ENCODE results near the gene OSBP2. TPM values are rescaled to one million over a fixed set of nuclear protein-coding genes. Genes with fewer than 3 reads are reported as not detected.

The OSBP2 gene
- total RNA-seq, 1 donor from 2014 or later = 0.35 TPM

DNA sequence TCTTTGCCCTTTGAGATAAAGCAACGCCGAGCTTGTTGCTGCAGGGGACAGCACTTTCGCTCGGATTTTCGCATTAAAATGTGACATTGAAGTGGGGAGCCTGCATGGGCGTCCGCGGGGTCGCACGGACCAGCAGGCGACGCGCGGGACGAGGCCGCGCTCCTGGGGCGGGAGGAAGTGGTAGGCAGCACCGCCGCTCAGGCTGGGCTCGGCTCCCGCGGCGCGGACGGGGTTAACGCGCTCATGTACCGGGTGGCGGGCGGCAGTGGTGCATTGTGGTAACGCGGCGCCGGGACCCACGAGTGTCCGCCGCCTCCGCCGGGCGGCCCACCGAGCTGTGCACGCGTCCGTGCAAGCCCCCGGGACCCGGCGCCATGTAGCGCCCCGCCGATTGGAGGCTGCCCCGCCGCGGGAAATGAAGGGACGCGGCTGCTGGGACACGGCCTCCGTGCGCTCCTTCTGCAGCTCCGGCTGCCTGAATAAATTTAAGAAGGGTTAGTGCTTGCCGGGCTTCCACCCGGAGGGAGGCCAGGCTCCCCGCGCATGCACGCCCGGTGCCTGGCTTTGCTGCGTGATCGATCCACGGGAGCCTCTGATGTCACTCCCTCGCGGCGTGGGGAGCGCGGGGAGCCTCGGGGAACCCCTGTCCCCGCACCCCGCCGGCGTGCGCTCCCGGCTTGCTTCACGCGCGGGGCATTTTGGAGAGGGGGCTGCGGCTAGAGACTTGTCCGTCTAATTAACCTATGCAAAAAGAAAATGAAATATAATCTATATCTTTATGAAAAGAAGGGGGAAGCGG, 127.7 kb downstream of the OSBP2 start:
- H3K36me3 Mint-ChIP-seq (ENCODE audit: low read depth) = no peaks in the 10 kb centered on the region
- ATAC-seq (ENCODE audit: low read depth) = no peak
- DNase-seq = no peak
- H3K9me3 Mint-ChIP-seq = no peaks in the 10 kb centered on the region
- ChIA-PET POLR2A (no interaction called here), CTCF (no interaction called here)
- intact Hi-C loops (cut with micrococcal nuclease) = no loop called here
- no peak for TF ChIP-seq CTCF (IDR thresholded peaks at IDR 0.05)
- H3K27me3 Mint-ChIP-seq = peaks cover 43% of the 10 kb centered on the region
- H3K4me3 Mint-ChIP-seq = no peak overlapping the region
- no peaks in the 10 kb centered on the region for H3K4me1 Mint-ChIP-seq
- no peak overlapping the region for H3K27ac Mint-ChIP-seq

DNA sequence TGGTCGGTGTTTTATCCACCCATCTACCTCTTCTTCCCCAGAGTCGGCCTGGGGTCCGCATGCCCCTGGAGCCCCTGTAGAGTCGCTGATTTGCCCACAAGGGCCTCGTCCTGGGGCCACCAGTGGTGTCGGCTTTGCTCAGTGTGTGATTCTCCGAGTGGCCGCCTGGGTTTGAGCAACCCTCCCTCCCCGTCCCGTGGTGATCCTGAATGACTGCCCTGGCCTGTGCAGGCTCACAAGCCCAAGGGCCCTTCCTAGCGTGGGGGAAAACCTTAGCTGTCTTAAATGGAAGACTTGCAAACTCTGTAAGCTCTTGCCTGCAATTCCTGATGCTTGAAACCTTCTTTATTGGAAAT, 128.3 kb downstream of the OSBP2 start:
- Mint-ChIP-seq H3K36me3 (ENCODE audit: low read depth) (no peaks in the 10 kb centered on the region), H3K27ac (no peak overlapping the region), H3K4me1 (no peaks in the 10 kb centered on the region), H3K27me3 (peaks cover 43% of the 10 kb centered on the region), H3K9me3 (no peaks in the 10 kb centered on the region), H3K4me3 (no peak overlapping the region)
- intact Hi-C loops (cut with micrococcal nuclease) = no loop called here
- no peak for ATAC-seq (ENCODE audit: low read depth)
- CTCF ChIA-PET = no interaction called here
- POLR2A ChIA-PET = no interaction called here
- DNase-seq = no peak
- no peak for TF ChIP-seq CTCF (IDR thresholded peaks at IDR 0.05)

DNA sequence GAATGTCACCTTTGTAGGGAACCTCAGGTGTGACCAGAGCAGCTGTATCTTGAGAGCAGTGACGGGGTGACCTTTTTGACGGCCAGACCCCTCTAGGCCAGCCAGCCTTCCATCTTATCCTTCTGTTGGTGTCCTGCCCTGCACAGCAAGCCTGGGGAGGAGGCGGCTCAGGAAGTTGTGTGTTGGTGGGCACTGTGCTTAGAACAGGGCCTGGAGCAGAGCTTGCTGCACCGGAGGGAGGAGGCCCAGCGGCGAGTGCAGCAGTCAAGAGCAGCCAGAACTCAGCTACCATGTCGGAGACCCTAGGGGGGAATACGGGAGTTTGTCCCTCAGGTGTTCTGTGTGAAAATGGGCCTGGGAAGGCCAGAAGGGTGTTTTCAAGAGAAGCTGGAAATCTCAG, 129.4 kb downstream of the OSBP2 start:
- intact Hi-C loops (cut with micrococcal nuclease) = no loop called here
- Mint-ChIP-seq H3K36me3 (ENCODE audit: low read depth) (no peaks in the 10 kb centered on the region), H3K4me3 (no peak overlapping the region), H3K27ac (no peak overlapping the region), H3K4me1 (no peaks in the 10 kb centered on the region), H3K27me3 (peaks cover 43% of the 10 kb centered on the region), H3K9me3 (no peaks in the 10 kb centered on the region)
- DNase-seq (no peak), ATAC-seq (ENCODE audit: low read depth) (no peak)
- TF ChIP-seq CTCF (IDR thresholded peaks at IDR 0.05) = no peak
- POLR2A ChIA-PET = no interaction called here
- CTCF ChIA-PET = no interaction called here

DNA sequence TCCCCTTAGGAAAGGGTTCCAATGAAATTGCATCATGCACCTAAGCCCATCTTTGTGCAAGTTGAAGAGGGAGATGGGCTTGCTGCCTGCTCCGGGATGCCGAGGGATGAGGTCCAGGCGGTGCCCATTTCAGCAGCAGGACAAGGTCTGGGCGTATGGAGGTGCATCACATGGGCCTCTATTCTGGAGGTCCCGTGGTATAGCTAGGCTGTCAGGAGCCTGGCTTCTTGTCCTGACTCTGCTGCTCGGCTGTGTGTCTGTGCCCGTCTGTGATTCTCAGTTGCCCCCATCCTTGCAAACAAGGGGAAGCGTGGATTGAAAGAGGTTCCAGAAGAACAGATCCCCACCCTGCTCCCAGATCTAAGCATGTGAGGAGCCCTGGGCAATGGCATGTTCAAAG, 130.0 kb downstream of the OSBP2 start:
- TF ChIP-seq CTCF (IDR thresholded peaks at IDR 0.05) = no peak
- DNase-seq (no peak), ATAC-seq (ENCODE audit: low read depth) (no peak)
- no peak overlapping the region for H3K4me3 Mint-ChIP-seq
- no peaks in the 10 kb centered on the region for H3K9me3 Mint-ChIP-seq
- intact Hi-C loops (cut with micrococcal nuclease) = no loop called here
- no peaks in the 10 kb centered on the region for H3K4me1 Mint-ChIP-seq
- CTCF ChIA-PET = no interaction called here
- no peak overlapping the region for H3K27ac Mint-ChIP-seq
- POLR2A ChIA-PET = no interaction called here
- peaks cover 43% of the 10 kb centered on the region for H3K27me3 Mint-ChIP-seq
- no peaks in the 10 kb centered on the region for H3K36me3 Mint-ChIP-seq (ENCODE audit: low read depth)

- H3K9me3 Mint-ChIP-seq = no peaks in the 10 kb centered on the region
- CTCF ChIA-PET = no interaction called here
These were observed 131.2 kb downstream of the OSBP2 start for GRCh38 chr22:30825711-30826505.

More at GRCh38 chr22:30825711-30826505, 131.2 kb downstream of the OSBP2 start:
- H3K27ac Mint-ChIP-seq = no peak overlapping the region
- DNase-seq (no peak), ATAC-seq (ENCODE audit: low read depth) (no peak)
- H3K4me3 Mint-ChIP-seq = no peak overlapping the region
- POLR2A ChIA-PET = no interaction called here
- H3K36me3 Mint-ChIP-seq (ENCODE audit: low read depth) = no peaks in the 10 kb centered on the region
- no peak for TF ChIP-seq CTCF (IDR thresholded peaks at IDR 0.05)
- H3K27me3 Mint-ChIP-seq = peaks cover 38% of the 10 kb centered on the region
- no peaks in the 10 kb centered on the region for H3K4me1 Mint-ChIP-seq
- intact Hi-C loops (cut with micrococcal nuclease) = no loop called here
